GM12878 (cell line): ENCODE measurements around the gene NPR2. TPM values are rescaled to one million over a fixed set of nuclear protein-coding genes. Genes with fewer than 3 reads are reported as not detected.
A peak's percentile ranks its signal among the peaks of the same experiment; 100 is the strongest.

ENCODE experiments used
- ATF2 ChIP-seq: IDR thresholded peaks from 2 replicates; pipeline ENCODE4 v1.6.1; 2012; ENCODE audit warnings: low read length, inconsistent platforms
- ATF7 ChIP-seq: fragments of 450-650 bp; IDR thresholded peaks from 2 replicates; pipeline ENCODE4 v1.6.1; 2016; ENCODE audit warnings: low read depth, mild to moderate bottlenecking
- CBX3 ChIP-seq: fragments of 200-600 bp; sonication (generic); IDR thresholded peaks from 2 replicates; pipeline ENCODE4 v1.6.1; 2016; ENCODE audit warnings: low read depth, borderline replicate concordance
- CUX1 ChIP-seq: IDR thresholded peaks from 2 replicates; pipeline ENCODE4 v1.6.1; 2012; ENCODE audit warnings: improper control_type of control experiment, low read depth, low read length; ENCODE audit not compliant: insufficient replicate concordance
- E2F4 ChIP-seq: IDR thresholded peaks from 2 replicates; pipeline ENCODE4 v1.6.1; 2012; ENCODE audit warnings: low read depth, low read length, improper control_type of control experiment
- IRF3 ChIP-seq: fragments of 450-650 bp; IDR thresholded peaks from 2 replicates; pipeline ENCODE4 v1.6.1; 2014; ENCODE audit warnings: mild to moderate bottlenecking
- JUNB ChIP-seq: IDR thresholded peaks from 2 replicates; pipeline ENCODE4 v1.6.1; 2016; ENCODE audit warnings: antibody characterized with exemption, mild to moderate bottlenecking
- MLLT1 ChIP-seq: fragments of 450-650 bp; IDR thresholded peaks from 2 replicates; pipeline ENCODE4 v1.6.1; 2016; ENCODE audit warnings: mild to moderate bottlenecking
- SMARCA5 ChIP-seq: fragments of 450-650 bp; IDR thresholded peaks from 2 replicates; pipeline ENCODE4 v1.6.1; 2017; ENCODE audit warnings: mild to moderate bottlenecking
- SP1 ChIP-seq: IDR thresholded peaks from one replicate; pipeline ENCODE4 v1.6.1; 2011; ENCODE audit warnings: low read depth, low read length
- SUPT20H ChIP-seq: IDR thresholded peaks from 2 replicates; pipeline ENCODE4 v1.6.1; 2011; ENCODE audit warnings: low read depth, mild to moderate bottlenecking, low read length, moderate library complexity, borderline replicate concordance; ENCODE audit not compliant: control insufficient read depth
- YBX1 ChIP-seq: fragments of 450-650 bp; IDR thresholded peaks from 2 replicates; pipeline ENCODE4 v1.6.1; 2016; ENCODE audit warnings: antibody characterized with exemption
- ZBTB4 ChIP-seq: fragments of 450-650 bp; formaldehyde crosslinking; IDR thresholded peaks from 2 replicates; pipeline ENCODE4 v1.4.0; 2022; ENCODE audit warnings: mild to moderate bottlenecking, moderate library complexity
- ZNF217 ChIP-seq: fragments of 450-650 bp; IDR thresholded peaks from 2 replicates; pipeline ENCODE4 v1.6.1; 2017; ENCODE audit warnings: antibody characterized with exemption, mild to moderate bottlenecking
- ZNF622 ChIP-seq: fragments of 450-650 bp; IDR thresholded peaks from 2 replicates; pipeline ENCODE4 v1.6.1; 2017; ENCODE audit warnings: mild to moderate bottlenecking, inconsistent platforms
- polyA plus RNA-seq, 11 experiments: library from polyadenylated mRNA; depleted of rRNA in 4 of 11; unstranded in 6 of 11; stranded (reverse) in 5 of 11; fragments of >200 nt; fragmentation: Nextera tagmentation in 4 of 11; fragmentation: Illumina TruSeq in 1 of 11; extraction: Ambion mirVana in 4 of 11; extraction: Trizol in 1 of 11; gene quantifications; 1 replicate in 1 of 11; 2 replicates in 10 of 11; pipeline versions ENCODE4 v1.2.1 to v1.2.3, GENCODE V29; 2011 to 2016; ENCODE audit warnings: inconsistent platforms in 2 of 11, missing spikeins in 2 of 11, low read depth in 1 of 11
- total RNA-seq, 4 experiments: library from RNA; depleted of rRNA in 3 of 4; stranded (reverse); fragments of >200 nt in 3 of 4; fragmentation: Illumina TruSeq in 1 of 4; extraction: Trizol in 1 of 4; gene quantifications; 2 replicates each; pipeline versions ENCODE4 v1.2.1 to v1.2.3, GENCODE V29; 2013 to 2021

NPR2 gene
- total and polyA plus RNA-seq, 10 of the 15 experiments (the other 5 are each of a cell fraction or from before 2014, with no cell fraction given) = 2.0 to 20.9 (median 6.8) TPM

- TF ChIP-seq CUX1 (no peak), SUPT20H (no peak), YBX1 (no peak), ATF7 (no peak), ZNF217 (peak; percentile 89), JUNB (no peak), CBX3 (no peak), ZNF622 (no peak), SP1 (no peak), ZBTB4 (CRISPR knock-in tag) (no peak), ATF2 (no peak), SMARCA5 (peak; percentile 79; the same call in 1 of the 2 replicates), E2F4 (no peak), MLLT1 (no peak), IRF3 (no peak)
These were observed 42.4 kb upstream of the NPR2 start, which contains the start of the genes GBA2 and RGP1 (continued) for GRCh38 chr9:35748858-35749514.
